HG03045 (cell line): Measurements from ENCODE around the gene TBC1D16.
"Not testable (repeated sequence)": the region's sequence is repeated elsewhere in the genome, so short reads cannot be mapped to it uniquely, and the experiment has no call there.

ENCODE experiments used
- ATAC-seq: cut with Tn5 transposase; IDR thresholded peaks from one replicate; pipeline ENCODE4 v1.9.1; 2021; ENCODE audit warnings: mild to moderate bottlenecking, moderate library complexity; ENCODE audit not compliant: unreplicated experiment

Gene TBC1D16

DNA sequence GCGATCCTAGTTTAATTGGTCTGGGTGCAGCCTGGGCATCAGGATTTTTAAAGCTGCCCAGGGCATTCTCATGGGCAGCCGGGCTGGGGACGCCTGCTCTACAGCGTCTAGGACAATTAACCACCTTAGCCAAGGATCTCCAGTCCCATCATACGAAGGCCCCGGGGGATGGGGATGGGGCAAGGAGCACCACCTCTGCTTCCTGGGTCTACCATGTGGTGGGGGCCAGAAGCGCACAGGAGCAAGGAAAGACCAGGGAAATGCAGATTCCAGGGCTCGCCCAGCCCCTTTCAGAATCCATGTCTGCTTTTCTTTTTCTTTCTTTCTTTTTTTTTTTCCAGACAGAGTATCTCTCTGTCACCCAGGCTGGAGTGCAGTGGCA is 29.3 kb downstream of the TBC1D16 start:
- ATAC-seq = no peak

DNA sequence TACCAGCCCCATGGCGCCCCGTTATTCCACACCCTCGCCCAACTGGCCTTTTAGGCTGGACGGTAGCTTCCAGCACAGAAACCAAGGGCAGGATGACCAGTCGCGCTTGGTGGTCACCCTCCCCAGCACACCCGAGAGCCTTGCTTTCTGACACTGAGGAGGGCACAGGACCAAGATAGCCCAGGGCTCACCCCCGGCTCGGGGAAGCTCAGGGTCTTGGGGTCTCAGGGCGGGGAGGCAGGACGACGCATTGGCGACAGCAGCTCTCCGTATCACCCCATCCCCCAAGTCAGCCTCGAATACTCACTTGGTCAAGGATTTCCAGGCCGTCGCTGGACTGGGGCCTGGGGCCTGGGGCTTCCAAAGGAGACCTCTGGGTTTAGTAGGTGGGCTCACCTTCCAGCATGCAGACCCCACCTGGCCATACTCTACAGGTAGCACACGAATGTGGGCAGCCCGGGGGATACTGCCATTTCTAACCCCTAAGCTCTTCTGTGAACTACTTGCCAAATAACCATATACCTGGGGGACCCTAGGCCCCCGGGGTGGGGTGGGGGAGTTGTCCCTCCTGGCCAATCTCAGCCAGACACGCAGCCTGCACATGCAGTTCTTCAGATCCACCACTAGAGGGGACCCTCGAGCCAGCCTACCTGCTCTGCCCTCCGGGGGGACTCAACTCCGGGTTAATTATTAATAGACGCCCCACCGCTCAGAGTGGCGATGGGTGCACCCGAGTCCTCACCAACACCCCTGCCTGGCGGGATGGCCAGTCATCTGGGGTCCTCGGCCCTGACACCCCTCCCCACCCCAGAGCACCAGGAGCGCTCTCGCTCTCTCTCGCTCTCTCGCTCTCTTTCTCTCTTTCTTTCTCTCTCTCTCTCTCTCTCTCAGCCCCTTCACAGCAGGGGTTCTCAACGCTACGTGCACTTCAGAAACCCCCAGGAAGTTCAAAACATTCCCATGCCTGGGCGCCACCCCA is 30.0 kb downstream of the TBC1D16 start:
- ATAC-seq = no peak

DNA sequence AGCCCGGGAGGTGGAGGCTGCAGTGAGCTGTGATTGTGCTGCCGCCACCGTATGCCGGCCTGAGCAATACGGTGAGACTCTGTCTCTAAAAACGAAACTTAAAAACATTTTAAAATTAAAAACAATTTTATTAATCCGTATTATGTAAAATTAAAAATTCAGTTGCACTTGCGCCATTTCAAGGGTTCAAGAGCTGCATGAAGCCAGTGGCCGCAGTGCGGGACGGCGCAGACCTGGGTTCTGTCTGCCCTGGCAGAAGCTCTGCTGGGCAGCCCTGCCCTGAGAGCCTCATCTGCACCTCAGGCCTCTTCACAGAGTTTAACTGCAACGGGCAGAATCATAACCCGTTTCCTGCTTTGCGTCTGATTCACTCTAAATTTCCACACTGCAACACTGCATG is 31.7 kb downstream of the TBC1D16 start:
- no peak for ATAC-seq

DNA sequence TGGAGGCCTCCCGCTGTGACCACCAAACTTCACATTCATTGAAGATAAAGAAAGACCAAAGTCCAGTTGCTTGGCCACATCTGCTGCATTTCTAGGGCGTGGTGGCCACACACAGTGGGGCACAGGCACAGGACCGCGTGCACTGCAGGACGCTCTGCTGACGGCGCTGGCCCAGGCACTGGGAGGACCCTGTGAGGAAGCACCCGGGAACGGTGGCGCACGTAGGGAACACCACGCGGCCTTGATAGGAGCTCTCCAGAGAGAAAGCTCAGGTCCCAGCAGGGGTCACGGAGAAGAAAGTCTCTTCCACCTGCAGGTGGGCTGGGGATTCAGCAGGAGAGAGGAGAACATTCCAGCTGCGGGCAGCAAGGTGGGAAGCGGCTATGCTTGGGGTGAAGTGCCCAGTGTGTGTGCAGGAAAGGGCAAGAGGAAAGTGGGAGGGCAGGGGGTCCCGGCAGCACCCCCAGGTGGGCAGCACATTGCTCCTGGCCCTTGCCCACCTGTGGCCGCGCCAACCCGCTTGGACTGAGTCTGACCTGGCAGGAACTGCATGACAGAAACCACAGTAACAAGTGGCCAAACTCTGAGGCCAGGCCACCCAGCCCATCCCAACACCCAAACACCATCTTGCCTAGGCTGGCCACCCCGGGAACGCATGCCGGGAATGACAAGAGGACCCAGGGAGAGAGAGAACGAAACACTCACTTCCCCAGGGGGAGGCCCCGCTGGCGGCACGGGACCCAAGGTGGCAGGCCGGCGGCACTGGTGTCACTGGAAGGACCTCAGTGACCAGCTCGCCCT is 32.8 kb downstream of the TBC1D16 start:
- no peak for ATAC-seq

- no peak for ATAC-seq
These were observed 33.5 kb downstream of the TBC1D16 start for GRCh38 chr17:80002070-80002641.

GRCh38 chr17:80000981-80001775 is 34.5 kb downstream of the TBC1D16 start:
- ATAC-seq = no peak

GRCh38 chr17:80000136-80000535 is 35.5 kb downstream of the TBC1D16 start:
- ATAC-seq = no peak

GRCh38 chr17:79997011-79997660 is 38.5 kb downstream of the TBC1D16 start:
- ATAC-seq = no peak

DNA sequence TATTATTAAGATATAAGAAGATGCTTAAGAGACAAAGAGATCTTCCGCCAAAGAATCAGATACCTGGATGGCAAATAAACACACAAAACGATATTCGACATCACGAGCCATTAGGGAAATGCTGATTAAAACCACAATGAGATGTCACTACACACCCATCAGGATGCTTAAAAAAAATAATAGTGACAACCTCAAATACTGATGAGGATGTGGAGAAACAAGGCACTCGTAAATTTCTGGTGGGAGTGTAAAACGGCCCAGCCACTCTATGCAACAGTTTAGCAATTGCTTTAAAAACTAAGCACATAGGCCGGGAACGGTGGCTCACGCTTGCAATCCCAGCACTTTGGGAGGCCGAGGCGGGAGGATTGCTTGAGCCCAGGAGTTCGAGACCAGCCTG is 39.4 kb downstream of the TBC1D16 start:
- ATAC-seq = no peak

GRCh38 chr17:79995696-79996095 is 40.0 kb downstream of the TBC1D16 start:
- ATAC-seq = no peak

DNA sequence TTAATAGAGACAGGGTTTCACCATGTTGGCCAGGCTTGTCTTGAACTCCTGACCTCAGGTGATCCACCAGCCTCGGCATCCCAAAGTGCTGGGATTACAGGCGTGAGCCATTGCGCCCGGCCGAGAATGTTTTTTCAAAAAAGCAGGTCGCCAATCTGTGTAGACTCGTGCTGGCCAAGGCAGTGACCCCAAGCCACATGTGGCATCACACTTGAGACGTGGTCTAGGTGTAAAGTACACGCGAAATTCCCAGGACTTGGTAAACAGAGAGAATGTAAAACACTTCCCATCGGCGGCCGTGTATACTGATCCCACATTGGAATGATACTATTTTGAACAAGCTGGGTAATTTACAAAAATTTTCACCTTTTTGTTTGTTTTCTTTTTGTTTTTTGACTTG is 41.1 kb downstream of the TBC1D16 start:
- no peak for ATAC-seq

DNA sequence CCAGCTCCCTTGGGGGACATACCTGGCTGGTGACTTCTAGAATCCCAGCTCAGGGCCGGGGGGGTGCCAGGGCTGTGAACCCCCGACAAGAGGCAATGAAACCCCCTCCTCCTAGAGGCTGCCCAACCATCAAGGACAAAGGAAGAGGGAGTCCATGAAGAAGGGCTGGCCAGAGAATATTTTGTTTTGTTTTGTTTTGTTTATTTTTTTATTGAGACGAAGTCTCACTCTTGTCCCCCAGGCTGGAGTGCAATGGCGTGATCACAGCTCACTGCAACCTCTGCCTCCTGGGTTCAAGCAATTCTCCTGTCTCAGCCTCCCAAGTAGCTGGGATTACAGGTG is 41.5 kb downstream of the TBC1D16 start:
- not testable (repeated sequence) for ATAC-seq

DNA sequence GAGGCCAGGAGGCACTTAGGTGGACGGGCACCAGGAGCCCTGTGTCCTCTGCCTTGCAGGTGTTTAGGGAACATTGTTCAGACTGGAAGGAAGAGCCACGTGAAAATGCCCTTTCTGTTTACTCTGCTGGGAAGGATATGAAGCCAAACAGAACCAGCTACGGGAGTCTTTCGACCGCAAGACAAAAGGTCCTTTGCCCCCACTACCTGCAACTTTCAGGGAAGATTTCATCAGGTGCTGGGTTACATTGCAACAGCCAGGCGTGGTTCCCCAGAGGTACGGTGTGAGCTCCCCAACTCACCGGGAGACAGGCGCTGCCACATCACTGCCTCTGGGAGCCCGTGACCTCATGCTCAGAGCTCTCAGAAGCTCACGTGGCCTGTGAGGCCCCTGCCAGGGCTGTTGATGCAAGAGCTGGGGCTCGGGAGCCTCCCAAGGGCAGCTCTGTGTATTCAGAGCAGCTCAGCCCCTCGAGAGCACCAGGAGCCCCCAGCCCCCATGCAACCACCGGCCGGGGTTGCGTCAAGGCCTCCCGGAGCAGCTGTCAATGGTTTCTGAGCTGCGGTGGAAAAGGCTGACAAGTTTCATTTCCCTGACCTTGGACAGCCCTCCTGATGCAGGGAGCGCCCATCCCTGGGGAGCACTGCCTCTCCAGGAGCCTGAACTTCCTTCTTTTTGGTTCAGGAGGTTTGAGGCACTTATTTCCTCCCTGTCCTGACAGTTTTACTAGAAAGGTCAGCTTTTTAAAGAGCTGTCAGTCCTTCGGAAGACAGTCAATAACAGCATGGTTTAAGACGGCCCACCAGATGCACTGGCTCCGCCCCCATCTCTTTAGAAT is 42.1 kb downstream of the TBC1D16 start:
- no peak for ATAC-seq

DNA sequence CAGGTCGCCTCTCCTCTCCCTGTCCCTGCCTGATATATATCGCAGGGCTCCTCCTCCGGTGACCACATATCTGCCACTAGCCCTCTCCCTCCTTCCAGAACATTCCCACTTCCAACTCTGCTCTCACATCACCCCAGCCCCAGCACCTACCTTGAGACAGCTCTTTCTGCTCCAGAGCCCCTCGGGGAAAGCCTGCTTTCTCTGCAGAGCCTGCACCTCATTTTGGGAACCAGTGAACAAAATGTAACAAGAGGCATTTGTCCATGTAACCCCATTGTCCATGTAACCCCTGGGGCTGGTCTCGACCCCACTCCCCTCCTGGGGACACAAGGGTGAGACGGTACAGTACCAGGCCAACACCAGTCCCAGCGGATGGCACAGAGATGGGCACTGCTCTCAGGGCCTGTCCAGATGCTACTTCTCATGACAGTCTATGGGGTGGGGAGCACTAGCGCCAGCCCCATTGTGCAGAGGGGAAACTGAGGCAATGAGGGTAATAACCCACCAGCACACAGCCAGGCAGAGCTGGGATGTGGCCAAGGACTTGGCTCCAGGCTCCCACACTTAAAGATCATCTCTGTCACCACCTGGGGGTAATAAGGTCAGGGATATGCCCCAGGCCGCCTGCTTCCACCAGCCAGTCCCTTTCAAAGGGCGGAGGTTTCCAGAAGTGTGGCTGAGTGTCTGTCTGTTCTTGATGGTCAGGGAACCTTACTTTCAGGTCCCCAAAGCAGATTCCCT is 42.9 kb downstream of the TBC1D16 start:
- ATAC-seq = no peak

- no peak for ATAC-seq
These were observed 43.6 kb downstream of the TBC1D16 start for GRCh38 chr17:79991924-79992648.

- no peak for ATAC-seq
These were observed 44.3 kb downstream of the TBC1D16 start for GRCh38 chr17:79991140-79991923.

GRCh38 chr17:79990704-79991103 is 45.0 kb downstream of the TBC1D16 start:
- no peak for ATAC-seq
